RWPE1 (cell line): ENCODE results near the gene PTPN20.

Source experiments
- CTCF ChIA-PET: fragments of 350-600 bp; sonication (Branson Sonifier 250); formaldehyde crosslinking; extraction: SDS; loops from one replicate; lab custom pipeline; 2021; lab: Yijun Ruan, JAX
- POLR2A ChIA-PET: fragments of 400-600 bp; formaldehyde crosslinking; extraction: SDS; loops from one replicate; lab custom pipeline; 2020; ENCODE audit warnings: antibody characterized with exemption; ENCODE audit not compliant: low non-redundant PET; lab: Yijun Ruan, JAX
- DNase-seq: peaks from one replicate; pipeline ENCODE4 v3.0.0; 2012; ENCODE audit warnings: low spot score
- H3K27ac ChIP-seq: fragments of 450-650 bp; 2 replicates; pipeline ENCODE4 v1.5.1; 2017
- TF ChIP-seq, protein P1 (sequence below): fragments of 450-650 bp; conservative IDR thresholded peaks from 2 replicates; pipeline ENCODE4 v1.5.1; 2017; ENCODE audit warnings: low read depth, mild to moderate bottlenecking

PTPN20 gene

DNA sequence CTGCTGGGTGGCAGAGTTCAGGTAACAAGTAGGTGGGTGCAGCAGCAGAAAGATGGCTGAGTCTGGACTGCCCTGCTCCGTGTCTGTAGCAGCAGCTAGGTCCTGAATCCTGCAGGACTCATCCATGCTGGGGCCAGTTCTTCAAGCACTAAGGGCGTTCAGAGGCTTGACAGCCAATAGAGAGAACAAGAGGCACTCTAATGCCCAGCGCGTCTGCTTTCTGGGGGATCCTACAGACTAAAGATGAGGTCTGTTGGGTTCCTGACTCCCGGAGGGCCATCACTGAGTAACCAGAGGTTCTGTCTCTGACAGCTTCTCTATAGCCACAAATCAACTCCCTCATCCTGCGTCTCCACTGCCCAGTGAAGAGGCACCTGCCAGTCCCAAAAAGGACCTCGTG, 125.5 kb downstream of the PTPN20 start:
- no peak for DNase-seq
- ChIA-PET POLR2A (no interaction called here), CTCF (interaction anchor here (1.1 to 1.5 kb wide), 2 partner anchors 11 kb away, joined by 3 to 7 read pairs; no protein-coding TSS in a partner anchor)
- TF ChIP-seq, protein P1, sequence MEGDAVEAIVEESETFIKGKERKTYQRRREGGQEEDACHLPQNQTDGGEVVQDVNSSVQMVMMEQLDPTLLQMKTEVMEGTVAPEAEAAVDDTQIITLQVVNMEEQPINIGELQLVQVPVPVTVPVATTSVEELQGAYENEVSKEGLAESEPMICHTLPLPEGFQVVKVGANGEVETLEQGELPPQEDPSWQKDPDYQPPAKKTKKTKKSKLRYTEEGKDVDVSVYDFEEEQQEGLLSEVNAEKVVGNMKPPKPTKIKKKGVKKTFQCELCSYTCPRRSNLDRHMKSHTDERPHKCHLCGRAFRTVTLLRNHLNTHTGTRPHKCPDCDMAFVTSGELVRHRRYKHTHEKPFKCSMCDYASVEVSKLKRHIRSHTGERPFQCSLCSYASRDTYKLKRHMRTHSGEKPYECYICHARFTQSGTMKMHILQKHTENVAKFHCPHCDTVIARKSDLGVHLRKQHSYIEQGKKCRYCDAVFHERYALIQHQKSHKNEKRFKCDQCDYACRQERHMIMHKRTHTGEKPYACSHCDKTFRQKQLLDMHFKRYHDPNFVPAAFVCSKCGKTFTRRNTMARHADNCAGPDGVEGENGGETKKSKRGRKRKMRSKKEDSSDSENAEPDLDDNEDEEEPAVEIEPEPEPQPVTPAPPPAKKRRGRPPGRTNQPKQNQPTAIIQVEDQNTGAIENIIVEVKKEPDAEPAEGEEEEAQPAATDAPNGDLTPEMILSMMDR, result no peak
- H3K27ac ChIP-seq, result no peak overlapping the region

DNA sequence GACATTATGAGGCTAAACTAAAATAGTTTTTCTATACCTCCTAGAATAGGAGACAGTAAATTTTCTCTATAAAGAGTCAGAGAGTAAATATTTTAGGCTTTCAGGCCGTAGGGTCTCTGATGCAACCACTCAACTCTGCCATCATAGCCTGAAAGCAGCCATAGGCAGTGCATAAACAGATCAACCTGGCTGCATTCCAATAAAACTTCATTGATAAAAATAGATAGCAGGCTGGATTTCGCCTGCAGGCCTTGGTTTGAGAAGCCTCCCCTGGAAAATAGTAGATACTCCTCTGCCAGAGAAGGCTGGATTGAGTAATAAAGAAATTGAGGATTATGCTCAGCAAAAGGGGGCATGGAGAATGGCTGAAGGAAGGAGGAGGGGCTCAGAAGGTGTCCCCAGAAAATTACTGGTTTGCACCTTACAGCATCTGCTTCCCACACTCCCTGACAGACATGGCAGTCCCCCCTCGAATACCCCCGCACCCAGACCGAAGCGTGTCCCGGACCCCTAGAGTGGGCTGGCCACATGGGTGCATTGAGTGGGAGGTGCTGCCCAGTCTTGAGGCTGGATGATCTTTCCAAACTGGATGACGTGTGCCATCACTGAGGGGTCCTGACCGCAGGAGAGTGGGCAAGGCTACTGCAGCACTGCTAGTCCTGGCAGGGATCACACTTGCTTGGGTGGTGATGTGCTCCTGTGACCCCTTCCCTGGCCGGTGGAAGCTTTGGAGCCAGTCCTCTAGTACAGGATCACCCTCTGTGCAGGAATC, 126.6 kb downstream of the PTPN20 start:
- TF ChIP-seq, protein P1, result no peak
- POLR2A ChIA-PET, result no interaction called here
- no peak for DNase-seq
- CTCF ChIA-PET, result interaction anchor here (1.1 to 1.5 kb wide), 2 partner anchors 9 to 12 kb away, joined by 3 to 7 read pairs; no protein-coding TSS in a partner anchor
- no peak overlapping the region for H3K27ac ChIP-seq

DNA sequence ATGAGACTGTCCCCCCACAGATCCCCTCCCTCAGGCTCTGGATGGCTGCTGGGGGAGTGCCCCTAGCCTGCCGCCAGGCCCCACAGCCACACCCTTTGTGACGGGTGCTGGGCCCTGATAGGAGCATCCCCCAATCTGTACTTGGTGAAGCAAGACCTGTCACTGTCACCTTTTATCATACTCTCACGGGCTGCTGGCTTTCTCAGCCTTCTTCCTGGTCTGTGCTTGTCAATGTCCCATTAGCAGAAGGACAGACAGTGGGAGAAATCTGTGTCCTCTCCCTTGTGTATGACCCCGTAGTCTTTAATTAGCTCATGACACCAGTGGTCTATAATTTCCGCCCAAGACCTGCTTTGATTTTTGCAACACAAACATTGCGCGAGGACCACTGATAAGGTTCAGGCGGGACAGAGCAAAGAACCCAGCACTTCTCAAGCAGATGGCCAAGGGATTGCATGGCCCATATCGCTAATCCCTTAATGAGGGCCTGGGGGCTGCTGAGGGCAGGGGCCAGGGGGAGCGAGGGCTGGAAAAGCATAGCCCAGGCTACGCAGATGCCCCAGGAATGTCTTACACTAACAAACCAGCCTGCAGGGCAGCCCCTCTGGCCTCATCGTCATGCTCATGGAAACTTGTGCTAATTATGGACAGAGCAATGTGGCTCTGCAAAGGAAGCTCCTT, 127.8 kb downstream of the PTPN20 start:
- no peak overlapping the region for H3K27ac ChIP-seq
- ChIA-PET CTCF (interaction anchor here (0.7 to 1.5 kb wide), 2 partner anchors 113 to 273 kb away, joined by 3 to 6 read pairs; no protein-coding TSS in a partner anchor), POLR2A (no interaction called here)
- TF ChIP-seq, protein P1, result no peak
- no peak for DNase-seq

DNA sequence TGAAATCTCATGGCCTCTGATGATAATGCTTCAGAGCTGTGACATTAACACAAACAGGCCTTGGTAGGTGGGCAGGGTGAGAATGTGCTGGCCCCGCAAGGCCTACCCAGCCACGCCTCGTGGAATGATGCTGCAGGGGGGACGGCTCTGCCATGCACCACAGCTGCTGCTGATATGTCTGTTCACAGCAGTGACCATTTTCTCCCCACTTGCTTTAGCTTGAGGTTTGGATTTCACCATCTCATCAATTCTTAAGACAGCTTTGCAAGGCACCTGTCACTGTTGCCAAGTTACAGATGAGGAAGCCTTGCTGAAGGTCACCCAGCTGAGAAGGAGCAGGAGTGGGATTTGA, 128.3 kb downstream of the PTPN20 start:
- POLR2A ChIA-PET, result no interaction called here
- DNase-seq, result no peak
- TF ChIP-seq, protein P1, result no peak
- H3K27ac ChIP-seq, result no peak overlapping the region
- CTCF ChIA-PET, result interaction anchor here (0.7 to 1.5 kb wide), 2 partner anchors 112 to 272 kb away, joined by 3 to 6 read pairs; no protein-coding TSS in a partner anchor

DNA sequence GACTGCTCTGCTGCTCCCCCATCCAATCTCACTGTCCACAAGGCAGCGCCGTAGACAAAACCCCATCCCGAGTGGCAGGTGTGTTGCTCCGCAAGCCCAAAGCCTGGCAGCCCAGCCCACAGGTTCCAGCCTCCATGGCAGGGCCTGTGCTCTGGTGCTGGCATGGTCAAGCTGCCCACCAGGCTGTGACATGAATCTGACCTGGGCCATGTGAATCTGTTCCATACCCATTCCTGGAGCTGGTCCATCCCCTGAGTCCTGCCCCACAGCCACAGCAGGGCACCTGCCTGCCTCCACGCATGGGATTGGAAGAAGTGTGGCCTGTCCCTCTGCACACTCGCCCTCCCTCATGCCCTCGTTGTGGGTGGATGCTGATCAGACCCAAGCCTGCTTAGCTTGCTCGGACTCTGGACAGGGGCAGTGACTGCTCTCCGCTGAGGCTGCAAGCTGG, 128.8 kb downstream of the PTPN20 start:
- TF ChIP-seq, protein P1, result no peak
- DNase-seq, result no peak
- ChIA-PET CTCF (interaction anchor here (1.5 kb wide), 1 partner anchor 272 kb away, joined by 6 read pairs; no protein-coding TSS in a partner anchor), POLR2A (no interaction called here)
- H3K27ac ChIP-seq, result no peak overlapping the region

DNA sequence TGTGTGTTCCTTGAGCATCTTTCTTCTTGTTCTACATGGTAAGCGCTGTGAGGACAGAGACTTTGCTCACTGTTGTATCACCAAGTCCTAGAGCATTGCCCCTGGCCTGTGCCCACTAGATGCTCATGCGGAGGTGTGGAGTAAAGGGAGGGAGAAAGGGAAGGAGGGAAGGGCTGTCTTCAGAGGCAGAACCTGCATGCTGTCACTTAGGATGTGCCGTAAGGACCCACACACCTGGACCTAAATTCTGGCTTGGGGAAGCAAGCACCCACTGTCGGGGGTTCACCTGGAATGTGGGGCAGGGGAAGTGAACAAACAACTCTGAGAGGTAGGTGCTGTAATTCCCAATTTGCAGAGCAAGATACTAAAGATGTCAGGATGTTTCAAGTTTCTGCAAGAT, 129.5 kb downstream of the PTPN20 start:
- ChIA-PET CTCF (interaction anchor here (0.7 to 1.5 kb wide), 2 partner anchors 271 to 1929 kb away, joined by 3 to 6 read pairs; no protein-coding TSS in a partner anchor), POLR2A (no interaction called here)
- no peak overlapping the region for H3K27ac ChIP-seq
- TF ChIP-seq, protein P1, result no peak
- DNase-seq, result no peak
